ENCODE data around the gene CREB3. TPM values are rescaled to one million over a fixed set of nuclear protein-coding genes. Genes with fewer than 3 reads are reported as not detected.
A peak's percentile ranks its signal among the peaks of the same experiment; 100 is the strongest.

Gene CREB3
- total RNA-seq, 1 donor from 2014 or later, result 36.7 TPM

GRCh38 chr9:35748858-35749514, 16.5 kb downstream of the CREB3 start, which contains the start of the genes GBA2 and RGP1:
Gene GBA2 (minus strand): TSS chr9:35749228. CDS start chr9:35748704, 524 bp downstream.
Gene RGP1 (plus strand): TSS chr9:35749287. CDS start chr9:35749756, 469 bp downstream.
- DNase-seq (ENCODE audit: low read depth in 2 of 2), result peak; percentile 81 to 91

GRCh38 chr9:35749515-35750255, 17.2 kb downstream of the CREB3 start:
- DNase-seq (ENCODE audit: low read depth in 2 of 2), result peak; percentile 61 to 69

- no peak for DNase-seq (ENCODE audit: low read depth in 2 of 2)
Observed at GRCh38 chr9:35750256-35750531, 17.7 kb downstream of the CREB3 start.

- peak in 1 of 2 donors; percentile 83 for DNase-seq (ENCODE audit: low read depth in 2 of 2)
Observed at GRCh38 chr9:35753466-35753865, 21.0 kb downstream of the CREB3 start.

GRCh38 chr9:35754264-35754663, 21.8 kb downstream of the CREB3 start, which contains the start of gene MSMP:
Gene MSMP (minus strand): TSS chr9:35754276. CDS start chr9:35754129, 147 bp downstream.
- peak; percentile 43 to 87 for DNase-seq (ENCODE audit: low read depth in 2 of 2)

GRCh38 chr9:35755071-35755470, 22.6 kb downstream of the CREB3 start:
- peak; percentile 37 to 52 for DNase-seq (ENCODE audit: low read depth in 2 of 2)

- peak; percentile 88 to 92 for DNase-seq (ENCODE audit: low read depth in 2 of 2)
Observed at GRCh38 chr9:35756275-35757225, 24.1 kb downstream of the CREB3 start.

GRCh38 chr9:35757226-35757891, 24.9 kb downstream of the CREB3 start:
- DNase-seq (ENCODE audit: low read depth in 2 of 2), result peak; percentile 53 to 68

- DNase-seq (ENCODE audit: low read depth in 2 of 2), result no peak
Observed at GRCh38 chr9:35757892-35758275, 25.4 kb downstream of the CREB3 start.

GRCh38 chr9:35758475-35759050, 26.1 kb downstream of the CREB3 start:
- DNase-seq (ENCODE audit: low read depth in 2 of 2), result peak in 1 of 2 donors; percentile 27

GRCh38 chr9:35759795-35760194, 27.3 kb downstream of the CREB3 start:
- DNase-seq (ENCODE audit: low read depth in 2 of 2), result no peak

- DNase-seq (ENCODE audit: low read depth in 2 of 2), result peak; percentile 92 to 96
Observed at GRCh38 chr9:35760651-35761050, 28.2 kb downstream of the CREB3 start.

- DNase-seq (ENCODE audit: low read depth in 2 of 2), result no peak
Observed at GRCh38 chr9:35763181-35763580, 30.7 kb downstream of the CREB3 start.

GRCh38 chr9:35763803-35764202, 31.3 kb downstream of the CREB3 start:
- DNase-seq (ENCODE audit: low read depth in 2 of 2), result no peak

GRCh38 chr9:35766997-35767396, 34.5 kb downstream of the CREB3 start:
- DNase-seq (ENCODE audit: low read depth in 2 of 2), result no peak

- no peak for DNase-seq (ENCODE audit: low read depth in 2 of 2)
Observed at GRCh38 chr9:35767458-35767857, 35.0 kb downstream of the CREB3 start.

- no peak for DNase-seq (ENCODE audit: low read depth in 2 of 2)
Observed at GRCh38 chr9:35769763-35770162, 37.3 kb downstream of the CREB3 start.

- DNase-seq (ENCODE audit: low read depth in 2 of 2), result no peak
Observed at GRCh38 chr9:35771075-35771433, 38.6 kb downstream of the CREB3 start.

GRCh38 chr9:35771534-35771933, 39.1 kb downstream of the CREB3 start:
- DNase-seq (ENCODE audit: low read depth in 2 of 2), result peak; percentile 72 to 73

- DNase-seq (ENCODE audit: low read depth in 2 of 2), result no peak
Observed at GRCh38 chr9:35771943-35772342, 39.5 kb downstream of the CREB3 start.
